CD4-positive, alpha-beta T cell treated with Interleukin-1 beta for 1 hour (primary cell): ENCODE measurements around the gene ING4.

Source experiments
- DNase-seq, 2 donors: peaks; one replicate each; pipeline ENCODE4 v3.0.0-alpha.2; 2020 to 2022

ING4 gene

DNA sequence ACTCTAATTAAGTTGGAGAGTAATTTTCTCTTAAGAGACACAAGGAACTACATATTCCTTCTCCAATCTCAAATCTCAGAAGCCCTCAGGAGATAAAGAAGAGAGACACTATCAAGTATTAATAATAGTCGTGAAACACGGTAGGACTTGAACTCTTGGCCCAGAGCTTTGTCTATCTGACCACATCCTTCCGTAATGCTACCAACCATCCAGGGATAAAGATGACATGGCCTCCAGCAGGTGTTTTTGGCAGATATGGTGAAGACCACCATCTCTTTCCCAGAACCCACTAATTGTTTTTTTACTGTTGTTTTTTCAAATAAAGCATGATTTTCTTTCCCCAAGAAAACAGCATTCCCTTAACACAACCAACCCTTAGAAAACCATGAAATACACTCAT is 22.9 kb upstream of the ING4 start:
- no peak for DNase-seq

- DNase-seq, result peak; percentile 39 to 71
Measured at GRCh38 chr12:6684609-6685008, 21.7 kb upstream of the ING4 start.

DNA sequence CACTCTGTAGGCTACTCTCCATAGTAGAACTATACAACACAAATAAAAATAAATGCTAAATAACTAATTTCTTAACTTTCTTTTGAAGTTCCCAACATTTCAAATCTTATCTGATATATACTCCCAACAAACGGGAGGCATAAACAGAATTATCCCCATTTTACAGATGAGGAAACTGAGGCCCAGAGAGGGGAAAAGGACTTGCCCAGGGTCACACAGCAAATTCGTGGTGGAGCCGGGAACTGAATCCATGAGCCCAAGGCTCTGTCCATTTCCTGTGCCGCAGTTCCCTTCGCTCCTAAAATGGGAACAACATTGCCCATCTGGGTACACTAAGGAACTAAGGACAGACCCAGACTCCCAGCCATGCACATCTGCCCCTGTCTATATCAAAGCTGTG is 14.0 kb upstream of the ING4 start:
- no peak for DNase-seq

DNA sequence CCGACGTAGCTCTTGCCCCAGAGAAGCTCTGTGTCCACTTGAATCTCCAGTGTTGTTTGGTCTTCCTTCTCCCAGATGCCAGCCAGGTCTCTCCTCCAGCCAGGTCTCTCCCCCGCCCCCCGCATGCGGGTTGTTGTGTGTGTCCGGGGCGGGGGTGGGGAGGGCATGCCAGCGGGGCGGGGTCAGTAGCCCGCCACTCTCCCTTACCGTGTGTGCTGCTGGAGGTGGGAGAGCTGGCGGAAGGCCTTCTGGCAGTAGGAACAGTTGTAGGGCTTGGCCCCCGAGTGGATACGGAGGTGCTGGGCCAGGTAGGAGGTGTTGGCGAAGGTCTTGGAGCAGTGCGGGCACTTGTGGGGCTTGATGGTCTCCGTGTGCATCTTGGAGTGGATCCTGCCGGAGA is 9.2 kb upstream of the ING4 start:
- no peak for DNase-seq

- DNase-seq, result no peak
Measured at GRCh38 chr12:6667559-6668210, 4.8 kb upstream of the ING4 start.

GRCh38 chr12:6666211-6666610 is 3.3 kb upstream of the ING4 start:
- no peak for DNase-seq

DNA sequence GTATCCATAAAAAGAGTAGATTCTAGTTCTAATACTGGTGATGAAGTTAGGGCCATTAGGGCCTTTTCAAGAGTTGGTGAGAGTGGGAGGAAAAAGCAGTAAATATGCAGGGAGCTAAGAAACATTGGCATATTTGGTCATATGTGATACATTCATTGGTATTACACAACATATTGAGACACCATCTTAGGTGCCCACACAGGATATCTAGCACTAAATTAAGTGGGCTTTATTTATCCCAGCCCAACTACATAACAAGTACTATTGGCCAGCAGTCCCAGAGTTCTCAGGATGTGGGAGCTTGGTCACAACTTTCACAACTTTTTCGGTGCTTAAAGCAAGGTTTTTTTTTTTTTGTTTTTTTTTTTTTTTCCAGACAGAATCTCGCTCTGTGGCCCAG is 2.0 kb upstream of the ING4 start:
- DNase-seq, result no peak

DNA sequence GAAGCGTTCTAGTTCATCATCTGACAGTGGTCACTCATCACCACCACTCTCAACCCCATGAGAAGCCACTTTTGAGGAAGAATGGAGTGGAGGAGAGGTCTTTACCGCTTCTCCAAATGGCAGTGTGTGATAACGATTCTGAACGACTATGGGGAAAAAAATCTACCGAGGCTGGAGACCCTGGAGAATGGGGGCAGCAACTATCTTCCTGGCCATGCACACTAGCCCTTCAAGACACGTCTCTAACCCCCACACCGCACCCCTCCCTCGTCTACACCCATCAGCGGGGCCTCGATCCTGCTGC is 365 bp downstream of the ING4 start:
- DNase-seq, result no peak

GRCh38 chr12:6653987-6654386 is 8.9 kb downstream of the ING4 start:
- no peak for DNase-seq

- no peak for DNase-seq
Measured at GRCh38 chr12:6653342-6653741, 9.6 kb downstream of the ING4 start.

- DNase-seq, result no peak
Measured at GRCh38 chr12:6652391-6652790, 10.5 kb downstream of the ING4 start.

- no peak for DNase-seq
Measured at GRCh38 chr12:6650832-6651231, 12.1 kb downstream of the ING4 start.

GRCh38 chr12:6647083-6647604 is 15.8 kb downstream of the ING4 start, which contains the start of gene ACRBP:
Gene ACRBP, minus strand, starts transcription at chr12:6647432. Its CDS starts 66 bp downstream, at chr12:6647366.
- DNase-seq, result peak; percentile 27 to 69

DNA sequence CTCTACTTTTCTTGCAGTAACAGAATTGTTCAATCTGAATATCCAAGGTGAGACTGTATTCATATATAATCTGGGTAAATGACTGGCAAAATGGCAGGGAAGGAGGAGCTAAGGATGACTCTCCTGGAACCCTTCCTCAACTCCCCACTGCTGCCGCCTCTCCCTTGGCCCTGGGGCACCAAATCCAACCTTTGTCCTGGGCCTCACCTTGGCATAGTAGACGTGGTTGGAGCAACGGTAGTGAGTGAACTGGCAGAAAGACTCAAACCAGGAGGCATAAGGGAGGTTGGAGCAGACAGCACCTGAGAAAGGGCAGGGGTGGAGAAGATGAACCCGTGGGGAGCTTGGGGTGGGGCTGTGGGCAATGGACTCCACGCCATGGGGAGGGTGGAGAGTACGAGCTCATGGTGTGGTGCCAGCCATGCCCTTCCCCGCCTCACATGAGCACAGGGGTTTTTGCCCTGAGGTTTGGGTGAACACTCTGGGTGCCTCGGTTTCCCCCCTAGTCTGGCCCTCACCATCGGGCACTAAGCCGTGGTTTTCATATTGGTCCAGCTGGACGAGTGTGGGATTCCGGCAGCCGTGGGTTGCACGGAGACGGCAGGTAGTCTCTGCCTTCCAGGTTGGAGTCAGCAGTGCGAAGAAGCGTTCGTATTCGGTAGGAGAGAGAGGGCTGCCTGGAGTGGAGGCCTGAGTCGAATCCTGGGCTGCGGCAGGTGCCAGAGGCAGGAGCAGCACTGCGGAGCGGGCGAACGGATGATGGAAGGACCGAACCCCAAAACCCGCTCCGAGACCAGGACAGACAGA is 16.4 kb downstream of the ING4 start:
- DNase-seq, result no peak

- no peak for DNase-seq
Measured at GRCh38 chr12:6644903-6645302, 18.0 kb downstream of the ING4 start.

DNA sequence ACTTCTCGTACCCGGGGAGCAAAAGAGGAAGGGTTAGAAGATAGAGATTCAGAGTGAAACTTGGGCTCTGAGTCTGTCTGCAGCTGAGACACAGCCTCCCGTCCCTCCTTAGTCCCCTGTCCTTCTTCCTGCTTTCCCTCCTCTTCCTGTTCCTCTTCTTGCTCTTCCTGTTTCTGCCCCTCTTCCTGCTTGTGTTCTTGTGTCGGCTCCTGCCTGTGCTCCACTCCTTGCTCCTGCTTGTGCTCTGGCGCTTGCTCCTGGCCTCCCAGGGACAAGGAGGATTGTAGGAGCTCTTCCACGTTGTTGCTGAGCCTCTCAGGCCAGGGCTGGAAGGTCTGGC is 18.7 kb downstream of the ING4 start:
- peak in 1 of 2 donors; percentile 35 for DNase-seq

GRCh38 chr12:6643569-6644256 is 19.2 kb downstream of the ING4 start:
- DNase-seq, result peak in 1 of 2 donors; percentile 27

DNA sequence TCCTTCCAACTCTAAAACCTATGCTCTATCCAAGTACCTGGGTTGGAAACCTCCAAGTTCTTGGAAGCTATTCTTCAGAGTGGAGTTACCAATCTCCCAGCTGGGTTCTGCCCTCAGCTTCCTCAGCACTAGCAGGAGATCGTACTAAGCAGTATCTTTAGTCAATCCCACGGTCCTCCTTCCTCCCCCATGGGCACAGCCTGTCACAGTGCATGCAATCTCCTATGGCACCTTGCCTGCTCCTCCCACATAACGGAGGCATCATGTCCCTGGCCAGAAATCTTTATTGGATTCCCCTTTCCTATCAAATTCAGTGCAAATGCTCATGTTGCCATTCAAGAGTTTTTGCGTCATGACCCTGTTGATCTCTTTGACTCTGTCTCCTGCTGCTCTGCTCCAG is 21.8 kb downstream of the ING4 start:
- no peak for DNase-seq

DNA sequence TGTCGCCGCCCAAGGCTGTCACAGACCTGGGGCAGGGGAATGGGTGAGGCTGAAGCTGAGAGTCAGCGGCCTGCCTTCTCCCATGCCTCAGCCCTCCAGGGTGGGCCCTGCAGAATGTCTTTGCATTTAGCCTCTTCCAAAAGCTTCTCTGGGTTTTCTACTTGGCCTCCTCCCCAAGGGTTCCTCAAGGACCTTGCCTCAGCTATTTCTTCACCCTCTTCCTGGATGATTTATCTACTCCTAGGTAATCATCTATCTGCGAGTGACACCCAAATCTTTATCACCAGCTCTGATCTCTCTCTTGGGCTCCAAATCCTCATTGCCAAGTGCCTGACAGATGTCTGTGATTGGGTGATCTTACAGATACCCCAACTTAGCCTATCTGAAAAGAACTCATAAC is 22.4 kb downstream of the ING4 start:
- no peak for DNase-seq

DNA sequence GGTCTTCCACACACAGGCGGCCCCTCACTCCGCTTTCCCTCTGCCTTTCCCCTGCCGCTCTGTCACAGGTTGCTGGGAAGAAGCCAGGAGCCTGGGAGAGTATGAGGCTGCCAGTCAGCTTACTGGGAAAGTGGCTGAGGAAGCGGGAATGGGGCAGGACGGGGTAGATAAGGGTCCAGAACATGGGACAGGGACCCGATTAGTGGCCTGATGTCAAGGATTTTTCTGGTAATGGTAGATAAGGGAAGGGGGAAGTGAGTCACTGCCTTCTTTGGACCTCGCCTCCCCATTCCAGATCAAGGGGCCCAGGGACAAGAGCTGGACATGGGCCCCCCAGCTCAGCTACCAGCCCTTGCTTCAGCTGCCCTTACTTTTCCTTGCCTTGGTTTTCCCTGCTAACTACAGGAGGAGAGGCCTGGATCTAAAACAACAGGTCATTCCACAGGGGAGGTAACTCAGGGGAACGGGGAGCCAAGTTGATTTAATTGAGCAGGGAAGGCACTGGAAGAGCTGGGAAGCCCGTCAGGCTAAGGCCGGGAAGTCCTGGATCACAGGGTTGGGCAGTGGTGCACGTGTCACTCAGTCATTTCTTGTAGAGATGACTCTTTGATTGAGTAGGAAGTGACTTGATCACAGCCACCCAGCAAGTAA is 23.6 kb downstream of the ING4 start:
- DNase-seq, result no peak

- DNase-seq, result peak in 1 of 2 donors; percentile 28
Measured at GRCh38 chr12:6638305-6638704, 24.6 kb downstream of the ING4 start.

GRCh38 chr12:6635856-6636531 is 26.9 kb downstream of the ING4 start, which contains the start of gene LPAR5:
Gene LPAR5, minus strand, starts transcription at chr12:6635959. Its CDS starts 14,711 bp downstream, at chr12:6621248.
- DNase-seq, result peak; percentile 35 to 61
